Gastrocnemius medialis (tissue), 4 donors: ENCODE data around the gene ZNF622.

Source experiments
- CTCF ChIP-seq, 5 experiments: fragments of 450-650 bp in 3 of 5; fragments of 200-600 bp in 2 of 5; sonication (generic) in 2 of 5; IDR thresholded peaks in 4 of 5; conservative IDR thresholded peaks in 1 of 5; 1 replicate in 4 of 5; 2 replicates in 1 of 5; pipeline ENCODE4 v1.5.1; 2016 to 2019; ENCODE audit warnings: antibody characterized with exemption in 5 of 5, mild to moderate bottlenecking in 3 of 5, moderate library complexity in 3 of 5
- POLR2A ChIP-seq, 2 donors: fragments of 450-650 bp; IDR thresholded peaks; one replicate each; pipeline ENCODE4 v1.6.1; 2017; ENCODE audit warnings: antibody characterized with exemption in 2 of 2, mild to moderate bottlenecking in 2 of 2, moderate library complexity in 2 of 2

GRCh38 chr5:16493261-16493660, 27.7 kb upstream of the ZNF622 start:
- TF ChIP-seq CTCF (IDR thresholded peaks at IDR 0.05 in 4 of 5, conservative IDR thresholded peaks at IDR 0.05 in 1 of 5) (no peak), POLR2A (IDR thresholded peaks at IDR 0.05) (no peak)
